HG03575 (cell line): ENCODE results near the gene CHEK1.
A peak's percentile ranks its signal among the peaks of the same experiment; 100 is the strongest.
"Not testable (repeated sequence)": the region's sequence is repeated elsewhere in the genome, so short reads cannot be mapped to it uniquely, and the experiment has no call there.

Experiments
- ATAC-seq: cut with Tn5 transposase; IDR thresholded peaks from one replicate; pipeline ENCODE4 v1.9.1; 2021; ENCODE audit not compliant: unreplicated experiment, insufficient number of reproducible peaks, low FRiP score; ENCODE audit errors: extremely low read depth

Gene CHEK1

DNA sequence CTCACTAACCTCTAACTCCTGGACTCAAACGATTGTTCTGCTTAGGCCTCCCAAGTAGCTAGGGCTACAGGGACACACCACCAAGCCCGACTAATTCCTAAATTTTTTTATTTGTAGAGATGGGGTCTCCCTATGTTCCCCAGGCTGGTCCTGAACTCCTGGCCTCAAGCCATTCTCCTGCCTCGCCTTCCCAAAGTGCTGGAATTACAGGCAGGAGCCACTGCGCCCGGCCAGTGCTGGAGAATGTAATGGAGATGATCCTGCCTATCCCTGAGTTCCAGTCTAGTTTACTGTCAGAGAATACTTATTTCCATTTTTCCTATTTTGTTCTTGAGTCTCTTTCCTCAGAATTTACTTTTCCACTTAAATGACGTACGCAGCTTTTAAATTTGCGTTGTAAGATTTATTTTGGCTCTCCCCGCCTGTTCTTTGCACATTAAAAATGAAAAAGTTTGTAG lies at the start of gene CHEK1:
Gene CHEK1, plus strand, starts transcription at position 408 of the 458 bp plus-strand sequence. CDS start 1,606 bp downstream, outside the sequence.
- no peak for ATAC-seq

DNA sequence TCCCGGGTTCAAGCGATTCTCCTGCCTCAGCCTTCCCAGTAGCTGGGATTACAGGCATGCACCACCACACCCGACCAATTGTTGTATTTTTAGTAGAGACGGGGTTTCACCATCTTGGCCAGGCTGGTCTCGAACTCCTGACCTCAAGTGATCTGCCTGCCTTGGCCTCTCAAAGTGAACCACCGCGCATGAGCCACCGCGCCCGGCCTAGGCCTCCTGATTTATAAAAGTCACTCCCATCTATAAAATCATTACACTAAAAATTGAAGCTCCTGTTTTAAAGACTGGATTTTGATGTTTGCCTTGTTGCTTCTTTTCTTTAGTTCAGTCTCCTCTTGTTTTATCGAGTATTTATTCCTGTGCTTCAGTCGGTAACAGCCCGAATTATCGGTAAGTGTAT lies 47.8 kb upstream of the CHEK1 start:
- ATAC-seq, result not testable (repeated sequence)

DNA sequence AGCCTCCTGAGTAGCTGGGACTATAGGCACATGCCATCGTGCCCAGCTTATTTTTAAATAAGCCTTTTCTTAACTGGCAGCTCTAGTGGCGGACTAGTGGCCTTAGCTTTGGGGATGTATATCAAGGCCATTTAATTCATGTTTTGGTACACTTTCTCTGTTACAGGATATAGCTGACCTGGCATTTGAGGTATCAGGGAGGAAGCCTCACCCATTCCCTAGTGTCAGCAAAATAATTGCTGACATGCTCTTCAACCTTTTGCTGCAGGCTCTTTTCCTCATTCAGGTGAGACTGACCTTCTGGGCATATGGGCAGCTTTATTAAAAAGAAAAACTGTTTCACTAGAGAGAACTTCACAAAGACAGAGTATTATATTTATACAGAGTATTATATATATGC lies 46.2 kb upstream of the CHEK1 start:
- ATAC-seq, result no peak

DNA sequence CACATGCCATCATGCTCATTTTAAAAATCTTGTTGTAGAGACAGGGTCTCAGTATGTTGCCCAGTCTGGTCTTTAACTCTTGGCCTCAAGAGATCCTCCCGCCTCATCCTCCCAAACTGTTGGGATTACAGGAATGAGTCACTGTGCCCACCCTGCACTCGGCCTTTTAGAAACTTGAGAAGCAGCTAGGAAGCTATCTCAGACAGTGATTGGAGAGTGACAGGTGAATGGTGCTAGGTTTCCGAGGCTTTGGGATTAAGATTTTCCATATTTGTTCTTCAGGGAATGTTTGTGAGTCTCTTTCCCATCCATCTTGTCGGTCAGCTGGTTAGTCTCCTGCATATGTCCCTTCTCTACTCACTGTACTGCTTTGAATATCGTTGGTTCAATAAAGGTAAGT lies 45.2 kb upstream of the CHEK1 start:
- no peak for ATAC-seq

DNA sequence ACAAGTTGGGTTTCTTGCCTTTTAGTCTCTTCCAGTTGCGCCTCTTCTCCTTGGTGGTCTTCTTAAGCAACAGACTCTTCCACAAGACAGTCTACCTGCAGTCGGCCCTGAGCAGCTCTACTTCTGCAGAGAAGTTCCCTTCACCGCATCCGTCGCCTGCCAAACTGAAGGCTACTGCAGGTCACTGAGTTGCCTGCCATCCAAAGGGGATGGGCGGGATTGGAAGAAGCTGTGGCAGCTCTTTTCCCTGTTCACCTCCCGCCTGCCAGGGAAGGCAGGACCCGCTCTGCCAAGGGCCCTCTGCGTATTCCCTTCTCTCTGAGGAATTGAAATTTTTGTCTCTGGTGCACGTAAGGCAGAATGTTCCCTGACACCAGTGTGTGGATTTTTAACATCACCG lies 41.5 kb upstream of the CHEK1 start:
- no peak for ATAC-seq

DNA sequence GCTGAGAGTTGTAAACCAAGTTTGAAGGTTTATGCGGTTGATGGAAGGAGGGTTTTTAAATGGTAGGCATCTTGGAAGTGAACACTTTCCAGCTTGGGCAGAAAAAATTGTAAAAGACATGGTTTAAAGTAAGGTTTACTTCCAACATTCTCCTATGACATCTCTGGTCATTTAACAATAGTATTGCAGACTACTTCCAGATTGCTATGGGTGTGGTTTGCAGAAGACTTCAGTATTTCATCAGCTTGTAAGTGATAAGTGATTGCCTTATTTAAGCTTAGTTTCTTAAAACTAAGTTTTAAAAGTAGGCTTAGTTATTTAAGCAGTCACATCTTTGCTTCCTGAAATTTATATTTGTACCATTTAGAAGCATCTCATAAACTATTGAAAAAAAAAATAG lies 39.5 kb upstream of the CHEK1 start:
- ATAC-seq, result no peak

DNA sequence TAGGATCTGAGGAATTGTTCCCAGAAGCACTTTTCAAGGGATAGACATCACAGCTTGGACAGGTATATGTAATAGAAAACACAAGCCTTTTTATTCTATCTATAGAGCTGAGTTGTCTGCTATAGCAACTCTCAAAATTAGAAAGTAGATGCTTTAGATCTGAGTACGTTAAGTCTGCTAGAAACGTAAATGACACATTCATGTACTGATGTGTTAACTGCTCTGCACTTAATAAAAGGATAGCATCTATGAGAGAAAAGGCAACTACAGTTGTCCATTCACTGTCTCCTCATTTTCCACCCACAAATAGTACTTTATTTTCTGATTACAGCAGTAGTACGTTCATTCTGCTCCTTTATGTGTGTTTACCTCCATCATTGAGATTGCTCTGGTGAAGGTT lies 38.3 kb upstream of the CHEK1 start:
- ATAC-seq, result no peak

DNA sequence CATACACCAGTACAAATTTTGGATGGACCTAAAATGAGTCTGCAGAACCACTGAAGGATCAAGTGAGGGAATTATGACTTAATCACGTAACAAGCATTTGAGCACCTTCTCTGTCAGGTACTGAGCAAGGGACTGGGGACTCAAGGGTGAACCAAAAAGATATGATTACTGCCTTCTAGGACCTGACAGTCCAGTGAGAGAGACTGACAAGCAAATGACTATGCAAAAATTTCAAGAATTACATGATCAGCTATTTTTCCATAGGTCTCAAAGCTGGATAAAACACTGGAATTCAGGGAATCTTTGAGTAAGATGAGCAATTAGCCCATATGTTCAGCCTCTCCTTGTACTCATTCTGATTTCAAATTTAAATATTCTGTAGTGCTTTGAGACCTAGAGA lies 37.5 kb upstream of the CHEK1 start:
- no peak for ATAC-seq

DNA sequence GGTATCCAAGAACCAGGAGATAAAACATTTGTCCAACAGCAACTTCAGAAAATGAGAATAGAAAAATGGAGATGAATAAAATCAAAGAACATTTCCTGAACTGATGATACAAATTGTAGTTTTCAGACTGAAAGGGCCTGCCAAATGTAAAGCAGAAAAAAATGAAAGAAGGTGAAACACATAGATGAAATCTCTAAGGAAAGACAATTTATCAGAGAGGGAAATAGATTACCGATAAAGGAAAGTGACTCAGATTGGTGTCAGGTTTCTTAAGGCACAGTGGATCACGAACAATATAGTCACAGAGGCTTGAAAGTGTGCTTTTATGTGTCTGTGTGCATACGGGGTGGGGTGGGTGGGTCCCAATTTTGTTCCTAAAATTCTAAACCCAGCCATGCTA lies 36.5 kb upstream of the CHEK1 start:
- no peak for ATAC-seq

DNA sequence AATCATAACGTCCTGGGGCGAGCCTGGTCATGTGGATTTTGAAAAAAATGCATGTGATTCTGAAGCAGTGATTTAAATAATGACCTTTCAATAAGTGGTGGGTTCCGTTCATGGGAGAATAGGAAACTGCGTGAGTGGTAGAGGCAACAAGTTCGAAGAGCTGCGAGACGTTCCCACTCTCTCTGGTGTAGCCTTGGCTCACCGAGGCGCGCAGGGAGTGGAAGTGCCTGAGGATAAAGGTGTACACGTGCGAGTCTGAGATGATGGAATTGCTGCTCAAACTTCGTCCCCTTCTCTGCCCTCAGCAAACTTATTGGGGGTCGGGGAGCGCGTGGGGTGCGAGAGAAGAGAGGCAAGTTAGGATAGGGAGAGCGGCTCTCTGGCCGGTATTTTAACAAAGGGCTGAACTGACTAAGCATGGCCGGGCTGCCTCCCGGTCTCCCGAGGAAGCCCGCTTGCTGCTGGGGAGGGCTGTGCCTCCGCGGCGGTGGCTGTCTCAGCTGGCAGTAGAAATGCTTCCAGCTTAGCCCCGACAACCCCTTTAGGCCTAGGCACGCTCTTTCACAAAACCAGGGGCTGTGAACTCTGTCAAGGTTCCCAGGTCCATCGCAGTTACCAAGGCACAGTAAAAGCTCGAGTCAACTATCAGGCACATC lies 33.2 kb upstream of the CHEK1 start:
- peak; percentile 9 for ATAC-seq

DNA sequence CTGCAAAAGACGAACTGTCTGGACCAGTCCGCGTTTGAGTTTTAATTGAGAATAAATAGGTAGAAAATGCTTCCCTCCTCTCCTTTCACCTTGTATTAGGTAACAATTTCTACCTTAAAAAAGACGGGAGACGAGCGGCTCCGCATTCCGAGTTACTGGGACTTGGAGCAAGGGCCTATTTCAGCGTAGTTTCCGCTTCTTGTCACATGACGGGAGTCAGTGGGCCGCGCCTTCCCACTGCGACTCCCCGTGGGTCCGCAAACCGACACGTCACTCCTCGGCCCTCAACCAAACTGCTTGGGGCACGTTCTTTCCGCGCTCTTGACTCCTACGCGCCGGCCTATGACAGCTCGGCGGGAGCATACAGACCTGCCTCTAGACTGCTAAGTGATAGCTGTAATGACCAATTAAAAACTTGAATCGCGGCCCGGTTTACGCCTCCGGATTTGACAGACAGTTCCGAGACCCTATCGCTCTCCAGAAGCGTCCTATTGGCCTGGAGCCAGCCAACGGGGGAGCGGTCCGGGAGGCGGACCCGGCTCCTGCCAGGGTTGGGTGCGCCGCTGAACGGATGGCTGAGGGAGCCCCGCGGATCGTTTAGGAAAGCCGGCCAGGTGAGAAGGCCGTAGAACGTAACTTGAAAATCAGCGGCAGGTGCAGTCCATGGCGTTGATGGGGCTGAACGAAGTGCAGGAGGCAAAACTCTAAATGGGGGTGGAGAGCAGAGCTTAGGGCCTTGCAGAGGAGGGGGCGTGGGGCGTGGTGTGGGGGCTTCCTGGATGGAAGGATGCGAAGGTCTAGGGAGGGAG lies 32.5 kb upstream of the CHEK1 start, which contains the start of gene STT3A:
Gene STT3A, plus strand, starts transcription at position 548 of the 809 bp plus-strand sequence. CDS start 3,064 bp downstream, outside the sequence.
- ATAC-seq, result peak; percentile 95

DNA sequence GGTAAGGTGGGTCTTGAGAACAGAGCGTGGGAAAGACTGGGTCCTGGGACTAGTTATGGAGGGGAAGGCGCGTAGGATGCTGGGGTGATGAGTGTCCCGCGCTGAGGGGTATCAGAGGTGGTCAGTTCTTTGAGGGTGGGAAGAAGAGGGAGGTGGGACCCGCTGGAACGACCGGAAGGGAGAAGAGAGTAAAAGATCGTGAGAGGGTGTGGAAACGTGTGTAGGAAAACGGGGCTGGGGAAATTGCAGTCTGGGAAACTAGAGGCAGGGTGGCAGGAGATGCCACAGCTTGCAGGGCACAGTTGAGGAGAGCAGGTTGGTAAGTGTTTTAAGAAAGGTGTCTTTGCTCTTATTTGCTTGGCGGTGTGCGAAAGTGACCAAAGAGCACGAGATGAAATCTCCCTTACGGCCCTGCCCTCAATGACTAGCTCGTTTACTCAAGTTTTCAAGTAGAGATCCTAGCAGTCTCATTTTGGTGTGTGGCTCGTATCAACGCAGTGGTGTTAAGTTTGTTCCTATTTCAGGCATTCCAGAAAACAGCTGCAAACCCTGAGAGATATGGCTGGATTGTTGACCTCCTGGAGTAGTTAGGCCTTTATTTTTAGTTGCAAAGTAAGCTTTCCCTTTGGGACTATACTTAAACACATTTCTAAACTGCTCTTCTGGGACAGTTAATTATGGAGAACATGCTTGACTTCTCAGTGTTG lies 31.7 kb upstream of the CHEK1 start:
- no peak for ATAC-seq

DNA sequence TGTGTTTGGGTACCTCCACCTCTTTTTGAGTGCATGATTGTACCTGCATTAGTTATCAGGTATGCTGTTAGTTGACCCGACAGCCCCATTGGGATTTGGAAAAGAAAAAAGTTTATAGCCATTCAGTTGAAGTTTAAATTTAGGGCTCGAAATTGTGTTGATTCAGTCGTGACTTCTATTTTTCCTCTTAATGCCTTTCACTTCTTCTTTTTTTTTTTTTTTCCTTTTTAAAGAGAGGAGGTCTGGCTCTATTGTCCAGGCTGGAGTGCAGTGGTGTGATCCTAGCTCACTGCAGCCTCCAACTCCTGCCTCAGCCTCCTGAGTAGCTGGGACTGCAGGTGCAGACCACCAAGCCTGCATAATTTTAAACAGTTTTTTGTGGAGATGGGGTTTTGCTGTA lies 30.0 kb upstream of the CHEK1 start:
- no peak for ATAC-seq

DNA sequence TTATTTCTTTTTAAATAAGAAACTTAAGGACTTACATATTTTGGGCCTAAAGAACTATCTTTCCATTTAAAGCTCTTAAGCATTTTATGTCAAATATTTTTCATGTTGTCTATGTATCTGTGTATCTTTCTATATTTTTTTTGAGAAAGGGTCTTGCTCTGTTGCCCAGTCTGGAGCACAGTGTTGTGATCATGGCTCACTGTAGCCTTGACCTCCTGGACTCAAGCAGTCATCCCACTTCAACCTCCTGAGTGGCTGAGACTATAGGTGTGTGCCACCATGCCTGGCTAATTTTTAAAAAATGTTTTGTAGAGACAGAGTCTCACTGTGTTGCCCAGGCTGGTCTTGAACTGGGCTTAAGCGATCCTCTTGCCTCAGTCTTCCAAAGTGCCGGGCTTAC lies 24.3 kb upstream of the CHEK1 start:
- ATAC-seq, result no peak

DNA sequence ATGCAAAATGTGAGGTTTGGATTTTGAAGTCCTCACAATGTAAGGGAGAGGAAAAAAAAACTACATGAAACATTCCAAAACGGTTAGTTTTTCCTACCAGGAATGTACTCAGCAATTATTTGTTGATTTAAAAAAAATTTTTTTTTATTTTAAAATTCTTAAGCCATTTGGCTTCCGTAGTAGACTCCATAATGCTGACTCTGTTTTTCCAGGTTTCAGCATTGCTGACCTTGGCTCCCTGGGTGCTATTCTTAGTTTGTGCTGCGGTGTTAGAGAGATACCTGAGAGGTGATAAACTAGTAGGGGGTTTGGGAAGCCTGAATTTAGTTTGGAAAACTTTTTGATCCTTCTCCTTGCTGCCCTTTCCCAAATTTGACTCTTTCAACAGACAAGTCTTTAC lies 21.8 kb upstream of the CHEK1 start:
- no peak for ATAC-seq

DNA sequence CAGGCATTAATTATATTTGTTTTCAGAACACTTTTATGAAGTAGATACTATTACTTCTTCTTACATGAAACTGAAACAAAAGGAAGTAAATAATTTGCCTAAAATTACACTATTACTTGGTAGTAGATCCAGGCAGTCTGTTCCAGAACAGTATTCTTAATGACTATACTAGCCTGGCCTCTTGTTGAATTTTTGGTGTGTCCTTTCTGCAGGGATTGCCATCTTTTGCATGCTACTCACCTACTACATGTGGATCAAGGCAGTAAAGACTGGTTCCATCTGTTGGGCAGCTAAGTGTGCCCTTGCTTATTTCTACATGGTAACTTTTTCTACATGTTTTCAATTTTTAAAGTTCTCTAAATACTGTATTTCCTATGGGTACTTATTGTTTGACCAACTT lies 19.5 kb upstream of the CHEK1 start:
- ATAC-seq, result no peak

DNA sequence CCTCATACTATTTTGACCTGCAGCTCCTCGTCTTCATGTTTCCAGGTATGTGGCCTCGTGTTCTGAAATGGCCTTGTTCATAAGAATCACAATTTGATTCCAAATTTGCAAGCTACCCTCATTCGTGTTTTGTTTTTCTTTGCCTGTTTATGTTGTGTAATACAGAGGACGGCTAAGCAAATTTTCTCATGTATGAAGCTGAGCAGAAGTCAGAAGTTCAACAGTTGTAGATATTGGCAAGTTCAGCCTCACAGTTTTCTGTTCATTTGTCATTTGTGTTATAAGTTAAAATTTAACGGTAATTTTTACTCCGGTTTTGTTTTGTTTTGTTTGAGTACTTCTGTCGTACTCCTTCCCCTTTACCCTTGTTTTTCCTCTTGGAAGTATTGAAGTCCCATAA lies 15.4 kb upstream of the CHEK1 start:
- ATAC-seq, result no peak

DNA sequence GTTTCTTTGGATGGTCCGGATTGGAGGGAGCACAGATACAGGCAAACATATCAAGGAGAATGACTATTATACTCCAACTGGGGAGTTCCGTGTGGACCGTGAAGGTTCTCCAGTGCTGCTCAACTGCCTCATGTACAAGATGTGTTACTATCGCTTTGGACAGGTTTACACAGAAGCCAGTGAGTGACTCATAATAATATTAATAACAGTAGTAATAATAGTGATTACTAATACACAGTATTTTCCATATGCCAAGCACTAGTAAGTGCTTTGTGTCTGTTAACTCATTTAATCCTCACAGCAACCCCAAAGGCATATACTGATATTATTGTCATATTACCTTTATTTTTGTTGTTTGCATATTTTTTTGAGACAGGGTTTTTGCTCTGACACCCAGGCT lies 6.6 kb upstream of the CHEK1 start:
- no peak for ATAC-seq

DNA sequence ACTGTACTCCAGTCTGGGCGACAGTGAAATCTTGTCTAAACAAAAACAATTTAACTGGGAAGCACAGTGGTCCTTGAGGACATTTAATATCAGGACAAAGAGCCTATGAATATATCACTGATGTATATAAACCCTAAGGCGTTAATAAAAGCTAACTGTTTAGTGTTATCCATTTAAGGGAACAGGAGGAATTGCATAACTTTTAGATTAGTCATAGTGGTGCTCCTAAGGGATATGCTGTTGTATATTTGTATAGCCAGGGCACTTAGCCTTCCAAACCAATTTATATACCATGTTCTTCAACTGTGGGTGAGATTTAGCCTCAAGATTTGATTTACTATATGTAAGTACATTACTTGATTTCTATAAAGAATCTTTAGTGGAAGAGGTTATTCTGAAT lies 3.0 kb upstream of the CHEK1 start:
- no peak for ATAC-seq

DNA sequence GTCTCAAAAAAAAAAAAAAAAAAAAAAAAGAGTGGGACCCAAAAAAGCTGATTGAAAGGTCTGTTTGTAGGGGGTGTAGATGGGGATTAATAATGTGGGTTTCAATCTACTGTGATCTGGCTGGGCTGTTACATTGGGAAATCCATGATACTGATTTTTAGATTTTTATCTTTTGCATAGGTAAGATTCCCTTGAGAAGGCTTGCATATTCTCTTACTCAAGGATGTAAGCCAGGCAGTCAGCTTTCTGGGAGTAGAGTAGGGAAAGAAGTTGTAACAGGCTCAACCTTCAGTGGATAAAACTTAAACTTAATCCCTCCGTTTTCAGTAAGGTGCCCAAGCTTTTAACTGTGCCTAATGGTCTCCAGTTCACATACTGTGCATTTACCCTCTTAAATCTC lies 1.9 kb upstream of the CHEK1 start:
- no peak for ATAC-seq
